Stomach (tissue), 9 donors: ENCODE measurements around the gene CCDC83. TPM values are rescaled to one million over a fixed set of nuclear protein-coding genes. Genes with fewer than 3 reads are reported as not detected.

ENCODE experiments used
- DNase-seq, 2 donors: peaks; one replicate each; pipeline versions ENCODE4 v3.0.0 to v3.0.0-alpha.2; 2013 to 2019
- H3K27ac ChIP-seq, 5 donors: fragments of 200-600 bp in 4 of 5; sonication (generic) in 4 of 5; one replicate each; pipeline ENCODE4 v1.5.1; 2013 to 2019; ENCODE audit warnings: mild to moderate bottlenecking in 1 of 5, moderate library complexity in 1 of 5
- H3K27me3 ChIP-seq, 3 donors: fragments of 200-600 bp; sonication (generic); one replicate each; pipeline ENCODE4 v1.5.1; 2017 to 2019; ENCODE audit warnings: mixed run types in 1 of 3
- H3K36me3 ChIP-seq, 4 donors: fragments of 200-600 bp; sonication (generic); 1 replicate in 3 of 4; 2 replicates in 1 of 4; pipeline ENCODE4 v1.5.1; 2016 to 2019
- H3K4me1 ChIP-seq, 4 donors: fragments of 200-600 bp; sonication (generic); one replicate each; pipeline ENCODE4 v1.5.1; 2016 to 2019
- H3K4me3 ChIP-seq, 4 donors: fragments of 200-600 bp; sonication (generic) in 3 of 4; one replicate each; pipeline ENCODE4 v1.5.1; 2016 to 2019; ENCODE audit warnings: mild to moderate bottlenecking in 1 of 4
- H3K9me3 ChIP-seq, 4 donors: fragments of 200-600 bp; sonication (generic); one replicate each; pipeline ENCODE4 v1.5.1; 2016 to 2019
- EP300 ChIP-seq: sonication (generic); formaldehyde crosslinking; IDR thresholded peaks from one replicate; pipeline ENCODE4 v1.6.1; 2017; ENCODE audit warnings: antibody characterized with exemption
- POLR2A ChIP-seq, 4 donors: fragments of 450-650 bp; IDR thresholded peaks; one replicate each; pipeline ENCODE4 v1.6.1; 2016; ENCODE audit warnings: antibody characterized with exemption in 4 of 4, control low read depth in 2 of 4, mild to moderate bottlenecking in 1 of 4, moderate library complexity in 1 of 4
- POLR2AphosphoS5 ChIP-seq, 3 donors: sonication (generic); formaldehyde crosslinking; IDR thresholded peaks; one replicate each; pipeline ENCODE4 v1.6.1; 2016; ENCODE audit warnings: antibody characterized with exemption in 3 of 3
- WGBS, 5 donors: extraction: QIAGEN DNeasy Blood & Tissue Kit in 3 of 5; methylation state at CpG; one replicate each; pipeline versions ENCODE4 v1.1.5 to v1.1.7; 2013 to 2018; 5-methylcytosine and 5-hydroxymethylcytosine counted together
- intact Hi-C: fragments of 100-400 bp; cut with DNase I; formaldehyde crosslinking; loops from one replicate; pipeline ENCODE4 v1.15.1; 2023; ENCODE audit warnings: low total_unique reads
- polyA plus RNA-seq, 3 donors: library from polyadenylated mRNA; stranded (reverse); fragments of 200-250 nt; gene quantifications; one replicate each; pipeline ENCODE4 v1.2.3, GENCODE V29; 2013
- total RNA-seq, 5 donors: library from RNA; depleted of rRNA; stranded (reverse); fragments of >200 nt; gene quantifications; one replicate each; pipeline versions ENCODE4 v1.1.0 to v1.2.3, GENCODE V29; 2014 to 2016
- TF ChIP-seq, protein P1 (sequence below), 7 experiments: fragments of 450-650 bp in 4 of 7; fragments of 200-600 bp in 3 of 7; sonication (generic) in 3 of 7; IDR thresholded peaks; one replicate each; pipeline ENCODE4 v1.5.1; 2016 to 2019; ENCODE audit warnings: antibody characterized with exemption in 7 of 7, control low read depth in 2 of 7, mild to moderate bottlenecking in 1 of 7
- donor health status: healthy with polysubstance abuse.
- donor health status: Bipolar disorder and iron deficiency.
- donor health status: healthy.

Gene CCDC83
- total and polyA plus RNA-seq, 8 donors: 0.45 to 2.6 TPM; not detected in 6

DNA sequence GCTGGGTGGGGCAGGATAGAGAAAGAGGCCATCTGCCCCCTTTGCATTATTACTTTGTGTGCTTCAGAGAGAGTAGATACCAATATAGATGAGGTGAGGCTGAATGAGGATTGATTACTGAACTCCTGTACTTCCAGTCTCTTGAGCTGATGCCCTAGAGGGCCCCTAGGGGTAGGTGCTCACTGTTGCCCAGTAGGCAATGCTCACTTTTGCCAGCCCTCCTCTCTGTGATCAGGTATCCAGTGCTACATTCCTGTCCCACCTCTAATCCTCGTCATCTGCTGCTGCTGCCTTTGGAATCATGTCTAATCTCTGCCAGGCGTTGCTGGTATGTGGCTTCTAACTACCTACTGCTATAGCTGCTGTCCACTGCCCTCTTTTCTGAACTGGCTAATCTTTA, 57.2 kb downstream of the CCDC83 start:
- no peak for TF ChIP-seq POLR2A (IDR thresholded peaks at IDR 0.05)
- no peak for TF ChIP-seq POLR2AphosphoS5 (IDR thresholded peaks at IDR 0.05)
- TF ChIP-seq, protein P1, sequence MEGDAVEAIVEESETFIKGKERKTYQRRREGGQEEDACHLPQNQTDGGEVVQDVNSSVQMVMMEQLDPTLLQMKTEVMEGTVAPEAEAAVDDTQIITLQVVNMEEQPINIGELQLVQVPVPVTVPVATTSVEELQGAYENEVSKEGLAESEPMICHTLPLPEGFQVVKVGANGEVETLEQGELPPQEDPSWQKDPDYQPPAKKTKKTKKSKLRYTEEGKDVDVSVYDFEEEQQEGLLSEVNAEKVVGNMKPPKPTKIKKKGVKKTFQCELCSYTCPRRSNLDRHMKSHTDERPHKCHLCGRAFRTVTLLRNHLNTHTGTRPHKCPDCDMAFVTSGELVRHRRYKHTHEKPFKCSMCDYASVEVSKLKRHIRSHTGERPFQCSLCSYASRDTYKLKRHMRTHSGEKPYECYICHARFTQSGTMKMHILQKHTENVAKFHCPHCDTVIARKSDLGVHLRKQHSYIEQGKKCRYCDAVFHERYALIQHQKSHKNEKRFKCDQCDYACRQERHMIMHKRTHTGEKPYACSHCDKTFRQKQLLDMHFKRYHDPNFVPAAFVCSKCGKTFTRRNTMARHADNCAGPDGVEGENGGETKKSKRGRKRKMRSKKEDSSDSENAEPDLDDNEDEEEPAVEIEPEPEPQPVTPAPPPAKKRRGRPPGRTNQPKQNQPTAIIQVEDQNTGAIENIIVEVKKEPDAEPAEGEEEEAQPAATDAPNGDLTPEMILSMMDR (IDR thresholded peaks at IDR 0.05): no peak
- no peak for TF ChIP-seq EP300
- intact Hi-C loops: no loop called here
- Histone ChIP-seq H3K36me3 (no peaks in the 10 kb centered on the region), H3K4me3 (no peak overlapping the region), H3K4me1 (no peaks in the 10 kb centered on the region), H3K27ac (no peak overlapping the region), H3K27me3 (no peaks in the 10 kb centered on the region), H3K9me3 (peaks cover 0 to 7% (median 3%) of the 10 kb centered on the region in 4 donors)
- 54 to 77% (median 57%) methylated on average over 2 of the region's 2 CpGs for WGBS, 5 donors
- DNase-seq: no peak

DNA sequence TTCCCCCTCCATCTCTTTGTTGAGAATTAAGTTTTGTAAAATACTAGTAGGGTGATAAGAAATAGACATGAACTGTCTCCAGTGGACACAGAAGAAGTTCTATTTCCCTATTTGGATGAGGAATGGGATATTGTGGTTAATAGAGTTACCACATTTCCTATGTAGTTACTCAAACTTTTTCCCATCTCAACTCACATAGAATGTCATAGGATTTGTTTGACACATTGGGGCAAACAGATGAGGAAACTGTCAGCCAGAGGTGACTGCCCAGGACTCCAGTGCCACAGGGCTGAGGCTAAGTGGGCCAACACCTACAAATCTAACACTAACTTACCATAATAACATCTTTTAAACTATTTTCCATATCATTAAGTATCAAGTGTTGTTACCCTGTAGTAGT, 58.3 kb downstream of the CCDC83 start:
- TF ChIP-seq, protein P1 (IDR thresholded peaks at IDR 0.05): no peak
- no peak for TF ChIP-seq EP300
- intact Hi-C loops: no loop called here
- Histone ChIP-seq H3K27me3 (no peaks in the 10 kb centered on the region), H3K4me1 (no peaks in the 10 kb centered on the region), H3K9me3 (peaks cover 0 to 7% (median 3%) of the 10 kb centered on the region in 4 donors), H3K4me3 (no peak overlapping the region), H3K27ac (no peak overlapping the region), H3K36me3 (no peaks in the 10 kb centered on the region)
- DNase-seq: no peak

DNA sequence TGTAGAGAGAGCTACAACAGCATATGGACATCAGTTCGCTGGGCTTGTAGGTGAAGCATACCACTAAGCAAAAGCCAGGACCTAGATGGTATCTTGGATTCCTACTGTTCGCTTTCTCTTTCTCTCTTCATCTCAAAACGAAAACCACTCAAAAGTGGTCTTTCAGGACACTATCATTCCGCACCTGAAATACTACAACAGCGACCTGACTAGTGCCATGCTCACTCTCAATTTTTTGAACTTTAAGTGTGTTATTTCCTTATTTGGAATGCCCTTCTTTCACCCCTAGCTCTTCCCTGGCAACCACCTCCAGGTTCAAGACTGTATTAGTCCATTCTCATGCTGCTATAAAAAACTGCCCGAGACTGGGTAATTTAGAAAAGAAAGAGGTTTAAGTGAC, 59.2 kb downstream of the CCDC83 start:
- WGBS, 5 donors: 87 to 93% (median 92%) methylated on average over 6 of the region's 6 CpGs
- intact Hi-C loops: no loop called here
- Histone ChIP-seq H3K4me3 (no peak overlapping the region), H3K27me3 (no peaks in the 10 kb centered on the region), H3K9me3 (peaks cover 0 to 7% (median 3%) of the 10 kb centered on the region in 4 donors), H3K36me3 (no peaks in the 10 kb centered on the region), H3K4me1 (no peaks in the 10 kb centered on the region), H3K27ac (no peak overlapping the region)
- TF ChIP-seq POLR2A (IDR thresholded peaks at IDR 0.05) (no peak), POLR2AphosphoS5 (IDR thresholded peaks at IDR 0.05) (no peak), EP300 (no peak)
- TF ChIP-seq, protein P1 (IDR thresholded peaks at IDR 0.05): no peak
- DNase-seq: no peak

DNA sequence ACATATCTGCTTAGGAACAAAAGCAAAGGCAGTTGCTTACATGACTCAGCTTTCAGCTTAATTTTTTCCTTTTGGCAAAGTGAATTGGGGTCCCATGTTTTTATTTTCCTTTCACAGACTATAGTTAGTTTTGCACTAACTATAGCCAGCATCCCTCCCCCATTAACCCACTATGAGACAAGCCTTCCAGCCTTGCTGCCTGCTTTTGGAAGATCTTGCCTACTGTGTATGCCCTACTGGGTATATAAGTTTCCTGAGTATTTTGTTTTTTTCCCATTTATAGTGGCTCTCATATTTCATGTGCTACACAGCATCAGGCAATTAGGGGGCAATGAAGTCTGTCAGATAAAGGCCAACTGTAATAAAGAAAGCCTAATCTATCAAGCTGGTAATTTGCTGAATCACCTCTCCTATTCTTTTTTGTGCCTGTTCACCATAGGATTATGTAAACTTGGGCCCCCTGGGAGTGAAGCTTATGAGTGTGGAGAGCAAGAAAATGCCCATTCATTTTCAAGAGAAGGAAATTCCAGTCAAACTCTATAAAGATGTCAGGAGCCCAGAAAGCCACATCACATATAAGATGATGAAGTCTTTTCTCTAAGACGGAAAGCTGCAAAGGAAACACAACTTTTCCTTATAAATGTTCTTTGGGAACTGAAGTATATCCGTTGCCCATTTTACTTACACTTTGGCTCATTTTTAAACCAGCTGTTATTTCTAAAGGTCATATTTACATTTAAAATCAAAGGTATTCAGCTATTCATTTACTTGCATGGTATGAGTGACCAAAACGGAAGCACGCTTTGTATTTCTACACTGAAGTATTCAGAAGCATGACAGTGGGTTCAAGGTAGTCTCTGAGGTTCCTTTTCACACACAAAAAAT, 64.0 kb downstream of the CCDC83 start:
- Histone ChIP-seq H3K9me3 (peaks cover 0 to 7% (median 3%) of the 10 kb centered on the region in 4 donors), H3K36me3 (no peaks in the 10 kb centered on the region), H3K4me3 (no peak overlapping the region), H3K4me1 (no peaks in the 10 kb centered on the region), H3K27me3 (no peaks in the 10 kb centered on the region), H3K27ac (no peak overlapping the region)
- intact Hi-C loops: no loop called here
- DNase-seq: no peak
- WGBS, 5 donors: 46 to 64% (median 56%) methylated on average over 4 of the region's 4 CpGs
- TF ChIP-seq POLR2AphosphoS5 (IDR thresholded peaks at IDR 0.05) (no peak), POLR2A (IDR thresholded peaks at IDR 0.05) (no peak), EP300 (no peak)
- TF ChIP-seq, protein P1 (IDR thresholded peaks at IDR 0.05): no peak
